ENCODE data around the gene CDCP1. TPM values are rescaled to one million over a fixed set of nuclear protein-coding genes. Genes with fewer than 3 reads are reported as not detected.
A peak's percentile ranks its signal among the peaks of the same experiment; 100 is the strongest.

Gene CDCP1
- total and polyA plus RNA-seq, 10 donors, result 0.15 to 3.6 (median 2.1) TPM

DNA sequence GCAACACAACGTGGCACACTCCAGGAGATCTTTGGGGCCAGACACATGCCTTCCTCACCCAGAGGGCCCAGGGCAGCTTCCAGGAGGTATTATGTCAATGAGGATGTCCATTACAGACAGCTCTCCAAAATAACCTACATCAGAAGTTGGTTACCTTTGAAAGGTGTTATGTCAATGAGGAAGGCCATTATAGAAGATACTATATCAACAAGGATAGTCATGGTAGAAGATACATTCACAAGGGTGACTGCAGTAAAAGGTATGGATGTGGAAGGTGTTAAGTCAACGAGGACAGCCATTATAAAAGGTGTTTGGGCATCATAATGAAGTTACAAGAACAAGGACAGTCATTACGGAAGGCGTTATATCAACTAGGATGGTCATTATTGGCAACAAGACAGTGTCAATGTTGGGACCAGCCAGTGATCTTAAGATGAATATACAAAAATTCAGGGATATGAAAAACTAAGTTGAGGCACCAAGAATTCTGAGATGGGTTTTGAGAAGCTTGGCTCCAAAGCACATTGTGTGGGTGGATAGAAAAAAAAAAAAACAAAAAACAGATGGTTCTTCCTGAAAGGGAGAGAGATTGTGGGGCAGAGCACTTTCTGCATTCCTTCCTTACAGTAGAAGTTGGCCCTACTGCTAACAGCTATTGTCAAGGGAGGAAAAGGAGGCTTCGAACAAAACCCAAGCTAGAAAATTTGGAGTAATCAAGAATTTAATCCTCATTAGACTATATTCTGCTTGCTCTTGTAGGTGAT, 11.2 kb downstream of the CDCP1 start:
- intact Hi-C loops (cut with DNase I; ENCODE audit: low total_unique reads), result no loop called here
- H3K9me3 ChIP-seq, result no peaks in the 10 kb centered on the region
- WGBS, 5 donors, result 80 to 90% (median 85%) methylated on average over 5 of the region's 5 CpGs
- H3K4me1 ChIP-seq, result peaks cover 0 to 8% (median 0%) of the 10 kb centered on the region in 6 donors
- H3K27me3 ChIP-seq (replicated peaks in 1 of 7), result no peaks in the 10 kb centered on the region
- no peaks in the 10 kb centered on the region for H3K36me3 ChIP-seq
- H3K27ac ChIP-seq, result peak overlapping the region in 1 of 8 donors; percentile 33
- TF ChIP-seq POLR2A (IDR thresholded peaks at IDR 0.05), result no peak
- TF ChIP-seq, protein P1, sequence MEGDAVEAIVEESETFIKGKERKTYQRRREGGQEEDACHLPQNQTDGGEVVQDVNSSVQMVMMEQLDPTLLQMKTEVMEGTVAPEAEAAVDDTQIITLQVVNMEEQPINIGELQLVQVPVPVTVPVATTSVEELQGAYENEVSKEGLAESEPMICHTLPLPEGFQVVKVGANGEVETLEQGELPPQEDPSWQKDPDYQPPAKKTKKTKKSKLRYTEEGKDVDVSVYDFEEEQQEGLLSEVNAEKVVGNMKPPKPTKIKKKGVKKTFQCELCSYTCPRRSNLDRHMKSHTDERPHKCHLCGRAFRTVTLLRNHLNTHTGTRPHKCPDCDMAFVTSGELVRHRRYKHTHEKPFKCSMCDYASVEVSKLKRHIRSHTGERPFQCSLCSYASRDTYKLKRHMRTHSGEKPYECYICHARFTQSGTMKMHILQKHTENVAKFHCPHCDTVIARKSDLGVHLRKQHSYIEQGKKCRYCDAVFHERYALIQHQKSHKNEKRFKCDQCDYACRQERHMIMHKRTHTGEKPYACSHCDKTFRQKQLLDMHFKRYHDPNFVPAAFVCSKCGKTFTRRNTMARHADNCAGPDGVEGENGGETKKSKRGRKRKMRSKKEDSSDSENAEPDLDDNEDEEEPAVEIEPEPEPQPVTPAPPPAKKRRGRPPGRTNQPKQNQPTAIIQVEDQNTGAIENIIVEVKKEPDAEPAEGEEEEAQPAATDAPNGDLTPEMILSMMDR (IDR thresholded peaks at IDR 0.05 in 8 of 11, conservative IDR thresholded peaks at IDR 0.05 in 3 of 11), result no peak
- no peak for TF ChIP-seq POLR2AphosphoS5 (IDR thresholded peaks at IDR 0.05)
- no peak for DNase-seq
- H3K4me3 ChIP-seq, result no peak overlapping the region

DNA sequence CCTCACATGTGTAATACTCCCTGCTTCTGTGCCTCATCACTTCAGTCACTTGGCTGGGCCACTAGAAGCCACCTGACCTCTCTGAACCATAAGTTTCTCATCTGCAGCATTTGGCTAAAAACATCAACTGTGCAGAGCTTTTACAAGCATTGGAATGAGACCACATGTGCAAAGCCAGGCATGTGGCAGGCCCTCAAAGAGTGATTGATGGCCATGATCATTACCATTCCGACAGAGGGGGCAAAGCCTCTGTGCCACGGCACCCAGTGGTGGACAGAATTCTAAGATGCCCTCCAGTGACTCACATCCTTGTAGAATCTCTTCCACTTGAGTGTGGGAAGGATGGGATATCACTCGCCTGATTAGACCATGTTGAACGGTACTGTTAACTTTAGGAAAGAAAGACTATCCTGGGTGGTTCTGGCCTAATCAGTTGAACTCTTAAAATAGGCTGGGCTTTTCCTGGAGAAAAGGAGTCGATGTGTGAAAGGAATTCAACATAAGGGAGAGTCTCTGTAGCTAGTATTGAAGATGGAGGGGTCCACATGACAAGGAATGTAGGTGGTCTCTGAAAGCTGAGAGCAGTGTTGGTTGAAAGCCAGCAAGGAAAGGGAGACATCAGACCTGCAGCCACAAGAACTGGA, 13.5 kb downstream of the CDCP1 start:
- Histone ChIP-seq H3K27me3 (replicated peaks in 1 of 7) (no peaks in the 10 kb centered on the region), H3K4me3 (no peak overlapping the region), H3K36me3 (no peaks in the 10 kb centered on the region), H3K4me1 (no peaks in the 10 kb centered on the region), H3K9me3 (no peaks in the 10 kb centered on the region), H3K27ac (no peak overlapping the region)
- intact Hi-C loops (cut with DNase I; ENCODE audit: low total_unique reads), result no loop called here
- no peak for DNase-seq
- 69 to 95% (median 81%) methylated on average over 5 of the region's 5 CpGs for WGBS, 5 donors
- TF ChIP-seq POLR2A (IDR thresholded peaks at IDR 0.05) (no peak), POLR2AphosphoS5 (IDR thresholded peaks at IDR 0.05) (no peak)
- TF ChIP-seq, protein P1 (IDR thresholded peaks at IDR 0.05 in 8 of 11, conservative IDR thresholded peaks at IDR 0.05 in 3 of 11), result no peak

DNA sequence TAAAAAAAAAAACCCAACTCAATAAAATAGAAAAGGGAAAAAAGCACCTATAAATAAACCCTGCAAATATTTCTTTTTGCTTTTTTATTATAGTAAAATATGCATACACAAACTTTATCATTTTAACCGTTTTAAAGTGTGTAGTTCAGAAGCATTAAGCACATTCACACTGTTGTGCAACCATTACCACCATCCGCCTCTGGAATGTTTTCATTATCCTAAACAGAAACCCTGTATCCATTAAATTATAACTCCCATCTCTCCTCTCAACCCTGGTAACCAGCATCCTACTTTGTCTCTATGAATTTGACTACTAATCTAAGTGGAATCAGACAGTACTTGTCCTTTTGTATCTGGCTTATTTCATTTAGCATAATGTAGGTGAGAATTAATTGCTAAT, 15.0 kb downstream of the CDCP1 start:
- Histone ChIP-seq H3K27me3 (replicated peaks in 1 of 7) (no peaks in the 10 kb centered on the region), H3K9me3 (no peaks in the 10 kb centered on the region), H3K4me1 (no peaks in the 10 kb centered on the region), H3K27ac (no peak overlapping the region), H3K36me3 (no peaks in the 10 kb centered on the region), H3K4me3 (no peak overlapping the region)
- WGBS, 5 donors, result 85 to 91% (median 87%) methylated on average over 2 of the region's 2 CpGs
- DNase-seq, result no peak
- TF ChIP-seq POLR2AphosphoS5 (IDR thresholded peaks at IDR 0.05), result no peak
- TF ChIP-seq, protein P1 (IDR thresholded peaks at IDR 0.05 in 8 of 11, conservative IDR thresholded peaks at IDR 0.05 in 3 of 11), result no peak
- TF ChIP-seq POLR2A (IDR thresholded peaks at IDR 0.05), result no peak
- intact Hi-C loops (cut with DNase I; ENCODE audit: low total_unique reads), result no loop called here

DNA sequence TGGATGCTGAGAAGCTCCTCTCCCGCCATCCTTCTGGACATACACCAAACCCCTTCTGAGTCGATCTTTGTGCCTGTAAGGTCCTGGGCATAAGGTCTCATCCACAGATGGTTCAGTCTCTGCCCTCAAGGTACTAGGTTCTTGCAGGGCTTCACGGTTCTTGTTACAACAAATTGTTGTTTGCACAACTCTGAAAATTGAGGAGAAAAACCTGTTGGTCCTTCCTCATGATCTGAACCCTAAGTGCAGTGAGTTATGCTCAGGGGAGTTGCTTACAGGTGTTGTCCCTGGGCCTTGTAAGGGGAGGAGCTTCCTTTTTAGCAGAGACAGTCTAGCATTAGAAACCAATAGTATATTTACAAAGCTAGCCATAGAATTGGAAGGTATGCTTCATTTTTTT, 15.7 kb downstream of the CDCP1 start:
- Histone ChIP-seq H3K27me3 (replicated peaks in 1 of 7) (no peaks in the 10 kb centered on the region), H3K4me1 (no peaks in the 10 kb centered on the region), H3K36me3 (no peaks in the 10 kb centered on the region), H3K27ac (no peak overlapping the region), H3K9me3 (no peaks in the 10 kb centered on the region), H3K4me3 (no peak overlapping the region)
- TF ChIP-seq POLR2A (IDR thresholded peaks at IDR 0.05) (no peak), POLR2AphosphoS5 (IDR thresholded peaks at IDR 0.05) (no peak)
- TF ChIP-seq, protein P1 (IDR thresholded peaks at IDR 0.05 in 8 of 11, conservative IDR thresholded peaks at IDR 0.05 in 3 of 11), result no peak
- WGBS, 5 donors, result 74 to 88% (median 85%) methylated on average over 3 of the region's 3 CpGs
- intact Hi-C loops (cut with DNase I; ENCODE audit: low total_unique reads), result no loop called here
- DNase-seq, result no peak

Data from spleen (tissue), 11 donors.